Suprapubic skin (tissue), 4 donors: ENCODE measurements around the gene PIH1D2.

ENCODE experiments used
- CTCF ChIP-seq, 2 donors: fragments of 200-600 bp in 1 of 2; fragments of 450-650 bp in 1 of 2; sonication (generic) in 1 of 2; IDR thresholded peaks; one replicate each; pipeline ENCODE4 v1.5.1; 2016 to 2019; ENCODE audit warnings: antibody characterized with exemption in 2 of 2, mild to moderate bottlenecking in 1 of 2, moderate library complexity in 1 of 2
- POLR2A ChIP-seq, 2 donors: fragments of 450-650 bp; IDR thresholded peaks; one replicate each; pipeline ENCODE4 v1.6.1; 2017; ENCODE audit warnings: antibody characterized with exemption in 2 of 2, mild to moderate bottlenecking in 2 of 2, moderate library complexity in 2 of 2
- POLR2AphosphoS5 ChIP-seq, 3 donors: sonication (generic); formaldehyde crosslinking; IDR thresholded peaks; one replicate each; pipeline ENCODE4 v1.6.1; 2017; ENCODE audit warnings: antibody characterized with exemption in 3 of 3

- TF ChIP-seq CTCF (IDR thresholded peaks at IDR 0.05), result no peak
- TF ChIP-seq POLR2A (IDR thresholded peaks at IDR 0.05), result no peak
- no peak for TF ChIP-seq POLR2AphosphoS5 (IDR thresholded peaks at IDR 0.05)
Observed at GRCh38 chr11:112058103-112058502, 15.7 kb downstream of the PIH1D2 start.
